CD4-positive, alpha-beta T cell treated with Interleukin-4 for 4 hours (primary cell): Measurements from ENCODE around the gene PDE7B.
A peak's percentile ranks its signal among the peaks of the same experiment; 100 is the strongest.
"Not testable (repeated sequence)": the region's sequence is repeated elsewhere in the genome, so short reads cannot be mapped to it uniquely, and the experiment has no call there.

Experiments used
- DNase-seq: peaks from one replicate; pipeline ENCODE4 v3.0.0-alpha.2; 2020

Gene PDE7B

DNA sequence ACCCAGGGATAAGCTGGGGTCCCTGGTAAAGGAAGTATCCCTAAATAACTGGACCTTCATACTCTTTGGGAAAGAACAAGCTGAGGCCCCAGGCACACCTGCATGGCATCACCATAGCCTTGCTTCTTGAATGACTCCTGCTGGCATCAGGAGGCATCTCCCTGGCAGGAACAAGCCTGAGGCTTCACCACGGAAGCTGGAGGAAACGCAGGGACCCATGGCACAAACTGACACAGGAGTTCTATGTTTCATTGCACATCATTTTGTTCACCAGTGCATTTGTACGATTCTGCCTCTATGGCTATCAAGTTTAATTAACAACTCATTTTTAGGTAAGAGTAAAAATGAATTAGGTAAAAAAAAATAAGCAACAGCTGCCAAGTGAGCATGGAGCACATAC lies 619 bp upstream of the PDE7B start:
- DNase-seq, result no peak

GRCh38 chr6:135852746-135853145 lies 1.2 kb downstream of the PDE7B start:
- DNase-seq, result no peak

- DNase-seq, result no peak
Observed at GRCh38 chr6:135853227-135853626, 1.7 kb downstream of the PDE7B start.

DNA sequence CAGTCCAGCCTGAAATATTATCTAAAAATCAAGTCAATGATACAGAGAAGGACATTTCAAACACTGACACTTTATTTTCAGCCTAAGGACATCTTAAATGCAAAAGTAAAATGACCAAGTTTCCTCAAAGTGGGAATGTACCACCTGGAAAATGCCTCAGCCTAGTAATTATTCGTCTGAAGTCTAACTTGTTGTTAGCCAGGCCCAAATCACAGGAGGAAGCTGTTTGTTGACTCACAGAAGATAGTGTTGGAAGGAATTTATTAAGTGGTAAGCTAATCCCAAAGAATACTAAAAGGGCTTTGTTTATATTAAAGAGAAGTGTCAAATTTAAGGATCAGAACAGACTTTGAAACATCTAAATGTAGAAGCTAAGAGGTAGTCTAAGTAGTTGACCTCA lies 2.5 kb downstream of the PDE7B start:
- no peak for DNase-seq

GRCh38 chr6:135854799-135855198 lies 3.3 kb downstream of the PDE7B start:
- DNase-seq, result no peak

GRCh38 chr6:135858931-135859330 lies 7.4 kb downstream of the PDE7B start:
- no peak for DNase-seq

- DNase-seq, result no peak
Observed at GRCh38 chr6:135860361-135860760, 8.9 kb downstream of the PDE7B start.

DNA sequence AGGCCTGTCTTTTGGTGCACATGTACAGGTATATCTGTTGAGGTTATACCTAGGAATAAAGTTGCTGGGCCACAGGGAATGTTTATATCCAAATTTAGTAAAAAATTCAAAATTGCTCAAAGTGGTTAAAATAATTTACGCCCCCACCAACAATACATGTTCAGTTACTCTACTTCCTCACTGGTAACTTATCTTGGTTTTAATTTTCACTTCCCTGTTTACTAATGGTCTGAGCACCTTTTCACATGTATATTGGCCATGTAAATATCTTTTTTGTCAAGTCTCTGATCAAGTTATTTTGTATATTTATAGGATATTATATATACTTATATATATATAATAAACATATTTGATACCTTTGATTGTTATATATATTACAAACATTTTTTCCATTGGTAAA lies 9.7 kb downstream of the PDE7B start:
- no peak for DNase-seq

DNA sequence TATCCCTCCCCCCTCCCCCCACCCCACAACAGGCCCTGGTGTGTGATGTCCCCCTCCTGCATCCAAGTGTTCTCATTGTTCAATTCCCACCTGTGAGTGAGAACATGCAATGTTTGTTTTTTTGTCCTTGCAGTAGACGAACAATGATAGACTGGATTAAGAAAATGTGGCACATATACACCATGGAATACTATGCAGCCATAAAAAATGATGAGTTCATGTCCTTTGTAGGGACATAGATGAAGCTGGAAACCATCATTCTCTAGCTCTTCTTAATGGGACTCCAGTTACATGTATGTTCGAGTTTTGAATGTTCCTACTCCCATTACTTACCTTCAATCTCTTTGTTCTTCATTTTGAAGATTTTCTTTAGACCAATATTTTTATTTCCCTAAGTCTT lies 13.4 kb downstream of the PDE7B start:
- DNase-seq, result not testable (repeated sequence)

- DNase-seq, result no peak
Observed at GRCh38 chr6:135866445-135867123, 15.1 kb downstream of the PDE7B start.

DNA sequence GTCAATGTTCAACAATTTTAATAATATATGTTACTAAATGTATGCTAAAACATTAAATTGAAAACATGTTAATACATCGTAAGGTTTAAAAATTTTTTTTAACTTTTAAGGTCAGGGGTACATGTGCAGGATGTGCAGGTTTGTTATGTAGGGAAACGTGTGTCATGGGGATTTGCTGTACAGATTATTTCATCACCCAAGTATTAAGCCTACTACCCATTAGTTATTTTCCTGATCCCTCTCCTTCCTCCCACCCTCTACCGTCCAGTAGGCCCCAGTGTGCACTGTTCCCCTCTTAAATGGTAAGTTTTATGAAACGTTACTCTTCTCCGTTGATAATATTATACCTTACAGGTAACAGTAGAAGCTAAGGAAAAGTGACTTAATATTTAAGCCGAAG lies 15.8 kb downstream of the PDE7B start:
- no peak for DNase-seq

- no peak for DNase-seq
Observed at GRCh38 chr6:135869857-135870256, 18.4 kb downstream of the PDE7B start.

- no peak for DNase-seq
Observed at GRCh38 chr6:135870722-135871121, 19.2 kb downstream of the PDE7B start.

DNA sequence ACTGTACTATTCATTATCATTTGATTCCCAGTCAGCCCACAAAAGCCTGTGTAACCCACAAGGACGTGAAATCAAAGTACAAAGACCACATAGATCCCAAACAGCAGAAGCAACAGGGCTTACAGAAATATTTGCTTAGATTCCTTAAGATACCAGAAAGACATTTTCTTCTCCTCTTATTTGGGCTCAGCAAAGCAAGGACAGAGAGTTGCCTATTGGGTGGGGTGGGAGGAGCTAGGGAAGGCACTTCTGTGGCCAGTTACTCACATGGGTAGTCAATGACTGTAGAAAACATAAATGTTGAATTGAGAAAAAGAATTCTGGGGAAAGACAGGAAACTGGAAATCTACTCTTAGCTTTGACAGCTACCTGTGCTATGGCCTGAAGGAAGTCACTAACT lies 19.8 kb downstream of the PDE7B start:
- DNase-seq, result no peak

GRCh38 chr6:135871878-135872277 lies 20.4 kb downstream of the PDE7B start:
- DNase-seq, result no peak

GRCh38 chr6:135875446-135875845 lies 23.9 kb downstream of the PDE7B start:
- DNase-seq, result no peak

- DNase-seq, result no peak
Observed at GRCh38 chr6:135876058-135876457, 24.6 kb downstream of the PDE7B start.

DNA sequence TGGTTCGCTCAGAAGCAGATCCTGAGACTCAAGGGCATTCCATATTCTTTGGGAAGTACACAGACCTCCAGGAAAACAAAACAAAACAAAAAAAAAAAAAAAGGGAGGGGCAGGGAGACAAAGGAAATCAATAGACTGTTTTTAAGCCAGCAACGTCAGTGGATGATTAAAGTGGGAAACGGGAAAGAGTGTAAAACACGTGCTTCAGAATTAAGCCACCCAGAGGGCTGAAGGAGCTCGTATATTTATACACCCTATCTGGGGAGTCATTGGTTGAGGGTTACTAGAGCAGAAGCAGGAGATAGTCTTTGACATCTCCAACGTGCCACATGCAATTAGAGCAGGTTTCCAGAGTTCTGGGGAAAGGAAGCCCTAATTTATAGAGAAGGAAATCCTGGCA lies 26.2 kb downstream of the PDE7B start:
- no peak for DNase-seq

- peak; percentile 74 for DNase-seq
Observed at GRCh38 chr6:135880066-135880972, 28.8 kb downstream of the PDE7B start.

DNA sequence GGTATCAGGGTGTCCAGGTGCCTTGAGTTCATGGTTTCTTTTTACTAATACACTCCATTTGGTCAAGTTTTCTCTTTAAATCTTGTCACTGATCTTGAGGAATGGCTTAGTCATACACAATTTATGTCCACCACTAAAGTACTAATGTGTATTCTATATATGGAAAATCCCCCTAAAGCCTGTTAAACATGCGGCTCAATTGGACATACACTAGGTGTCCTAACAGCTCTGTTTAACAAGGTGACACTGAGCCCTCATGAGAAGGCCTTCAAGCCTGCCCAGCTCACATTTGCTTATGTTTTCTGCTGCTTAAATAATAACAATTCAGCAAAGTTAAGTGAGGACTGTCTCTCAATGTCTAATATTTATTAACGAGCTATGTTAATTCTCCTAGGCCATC lies 31.5 kb downstream of the PDE7B start:
- DNase-seq, result no peak

DNA sequence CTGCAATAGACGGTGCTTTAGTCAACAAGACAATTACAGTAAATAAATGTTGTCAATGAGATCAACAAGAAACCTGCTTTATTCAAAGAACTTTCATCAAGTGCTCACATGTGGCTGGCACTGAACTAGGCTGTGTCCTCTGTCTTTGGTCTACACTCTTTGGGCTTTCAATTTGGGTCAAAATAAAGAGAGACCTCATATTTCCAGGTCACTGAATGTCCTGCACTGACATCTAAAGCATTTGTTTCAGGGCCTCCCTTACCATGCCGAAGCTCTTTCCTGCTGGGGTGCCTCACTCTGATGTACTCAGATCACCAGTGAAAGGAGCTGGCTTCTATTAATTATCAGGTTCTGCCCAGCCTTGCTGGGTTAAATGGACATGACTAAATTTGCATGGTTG lies 32.0 kb downstream of the PDE7B start:
- DNase-seq, result no peak

DNA sequence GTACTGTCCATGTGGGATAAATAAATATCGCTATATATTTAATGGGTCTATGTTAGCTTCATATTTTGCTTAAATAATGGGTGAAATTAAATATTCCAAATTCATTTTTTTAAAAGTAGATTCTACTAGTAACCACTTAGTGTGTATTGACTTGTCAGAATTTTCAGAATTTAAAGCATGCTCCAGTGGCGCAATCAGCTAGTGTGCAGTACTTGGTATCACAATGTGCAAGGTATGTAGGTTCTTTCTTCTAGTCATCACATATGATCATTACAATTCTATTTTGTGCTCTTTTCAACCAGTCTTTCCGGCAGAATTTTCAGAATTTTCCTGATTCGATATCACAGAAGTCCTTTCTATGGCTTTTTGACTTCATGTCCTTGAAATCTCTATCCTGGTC lies 32.6 kb downstream of the PDE7B start:
- DNase-seq, result no peak

- no peak for DNase-seq
Observed at GRCh38 chr6:135887069-135887468, 35.6 kb downstream of the PDE7B start.

- DNase-seq, result no peak
Observed at GRCh38 chr6:135888818-135889217, 37.3 kb downstream of the PDE7B start.
